Body of pancreas (tissue), 4 donors: Measurements from ENCODE around the gene DMXL1. TPM values are rescaled to one million over a fixed set of nuclear protein-coding genes. Genes with fewer than 3 reads are reported as not detected.

Source experiments
- ATAC-seq: fragments of 150-250 bp; one replicate; pipeline ENCODE4 v1.9.1; 2016
- DNase-seq, 4 donors: peaks; one replicate each; pipeline ENCODE4 v3.0.0-alpha.2; 2019
- H3K27ac ChIP-seq, 4 donors: fragments of 200-600 bp; sonication (generic); 1 replicate in 3 of 4; 2 replicates in 1 of 4; pipeline versions ENCODE4 v1.5.1 to v1.6.1; 2016 to 2019; ENCODE audit warnings: mild to moderate bottlenecking in 1 of 4, mixed read lengths in 1 of 4, moderate library complexity in 1 of 4
- H3K27me3 ChIP-seq, 2 donors: fragments of 200-600 bp; sonication (generic); one replicate each; pipeline ENCODE4 v1.6.0; 2016; ENCODE audit warnings: mild to moderate bottlenecking in 1 of 2
- H3K36me3 ChIP-seq, 2 donors: fragments of 200-600 bp; sonication (generic); replicated peaks in 1 of 2; 2 replicates each; pipeline ENCODE4 v1.5.1; 2016; ENCODE audit warnings: low read depth in 2 of 2; ENCODE audit not compliant: insufficient read depth in 1 of 2
- H3K4me1 ChIP-seq: fragments of 200-600 bp; sonication (generic); one replicate; pipeline ENCODE4 v1.6.0; 2016
- H3K4me3 ChIP-seq, 2 donors: fragments of 200-600 bp; sonication (generic); 1 replicate in 1 of 2; 2 replicates in 1 of 2; pipeline ENCODE4 v1.5.1; 2016 to 2019
- H3K9me3 ChIP-seq, 3 donors: fragments of 200-600 bp; sonication (generic); 1 replicate in 2 of 3; 2 replicates in 1 of 3; pipeline ENCODE4 v1.5.1; 2016
- CTCF ChIP-seq, 7 experiments: fragments of 450-650 bp in 4 of 7; fragments of 200-600 bp in 3 of 7; sonication (generic) in 3 of 7; IDR thresholded peaks; one replicate each; pipeline ENCODE4 v1.5.1; 2016 to 2019; ENCODE audit warnings: antibody characterized with exemption in 7 of 7
- POLR2A ChIP-seq, 3 donors: fragments of 450-650 bp; IDR thresholded peaks; one replicate each; pipeline ENCODE4 v1.6.1; 2016; ENCODE audit warnings: antibody characterized with exemption in 3 of 3, mild to moderate bottlenecking in 2 of 3
- WGBS, 2 donors: methylation state at CpG; one replicate each; pipeline ENCODE4 v1.1.5; 2017; 5-methylcytosine and 5-hydroxymethylcytosine counted together
- intact Hi-C: fragments of 100-400 bp; cut with DNase I; formaldehyde crosslinking; loops from one replicate; pipeline ENCODE4 v1.15.1; 2023
- total RNA-seq, 2 donors: library from RNA; depleted of rRNA; stranded (reverse); fragments of >200 nt; gene quantifications; one replicate each; pipeline ENCODE4 v1.1.0, GENCODE V29; 2016

Gene DMXL1
- total RNA-seq, 2 donors from 2014 or later, result 40.0 to 64.9 TPM

GRCh38 chr5:119279093-119279492 is 208.2 kb downstream of the DMXL1 start:
- TF ChIP-seq CTCF (IDR thresholded peaks at IDR 0.05) (no peak), POLR2A (IDR thresholded peaks at IDR 0.05) (no peak)
- no peak overlapping the region for H3K4me3 ChIP-seq
- DNase-seq (no peak), ATAC-seq (no peak)
- no peaks in the 10 kb centered on the region for H3K27me3 ChIP-seq
- H3K9me3 ChIP-seq, result no peaks in the 10 kb centered on the region
- H3K4me1 ChIP-seq, result peaks cover 32% of the 10 kb centered on the region
- WGBS, 2 donors, result 72 to 79% methylated on average over 1 of the region's 1 CpG
- no peak overlapping the region for H3K27ac ChIP-seq
- H3K36me3 ChIP-seq, result no peaks in the 10 kb centered on the region
- intact Hi-C loops, result no loop called here

GRCh38 chr5:119280380-119280779 is 209.5 kb downstream of the DMXL1 start:
- ATAC-seq (no peak), DNase-seq (no peak)
- TF ChIP-seq CTCF (IDR thresholded peaks at IDR 0.05) (no peak), POLR2A (IDR thresholded peaks at IDR 0.05) (no peak)
- Histone ChIP-seq H3K4me1 (peaks cover 30% of the 10 kb centered on the region), H3K27me3 (no peaks in the 10 kb centered on the region), H3K27ac (no peak overlapping the region), H3K4me3 (no peak overlapping the region), H3K36me3 (no peaks in the 10 kb centered on the region), H3K9me3 (no peaks in the 10 kb centered on the region)
- WGBS, 2 donors, result 51 to 56% methylated on average over 3 of the region's 3 CpGs
- intact Hi-C loops, result no loop called here

- ATAC-seq (no peak), DNase-seq (no peak)
- Histone ChIP-seq H3K27me3 (no peaks in the 10 kb centered on the region), H3K4me3 (no peak overlapping the region), H3K4me1 (peaks cover 37% of the 10 kb centered on the region), H3K36me3 (no peaks in the 10 kb centered on the region), H3K27ac (no peak overlapping the region), H3K9me3 (no peaks in the 10 kb centered on the region)
- intact Hi-C loops, result no loop called here
- TF ChIP-seq POLR2A (IDR thresholded peaks at IDR 0.05) (no peak), CTCF (IDR thresholded peaks at IDR 0.05) (no peak)
- 75 to 78% methylated on average over 2 of the region's 2 CpGs for WGBS, 2 donors
Measured at GRCh38 chr5:119282628-119283027, 211.7 kb downstream of the DMXL1 start.

GRCh38 chr5:119284031-119284430 is 213.1 kb downstream of the DMXL1 start:
- H3K36me3 ChIP-seq, result no peaks in the 10 kb centered on the region
- WGBS, 2 donors, result 41 to 43% methylated on average over 1 of the region's 1 CpG
- H3K4me3 ChIP-seq, result no peak overlapping the region
- H3K4me1 ChIP-seq, result peaks cover 51% of the 10 kb centered on the region
- H3K9me3 ChIP-seq, result no peaks in the 10 kb centered on the region
- H3K27ac ChIP-seq, result no peak overlapping the region
- H3K27me3 ChIP-seq, result no peaks in the 10 kb centered on the region
- intact Hi-C loops, result no loop called here
- no peak for ATAC-seq
- no peak for TF ChIP-seq POLR2A (IDR thresholded peaks at IDR 0.05)
- TF ChIP-seq CTCF (IDR thresholded peaks at IDR 0.05), result no peak
- no peak for DNase-seq

GRCh38 chr5:119285070-119285916 is 214.4 kb downstream of the DMXL1 start:
- WGBS, 2 donors, result 76 to 77% methylated on average over 5 of the region's 5 CpGs
- intact Hi-C loops, result no loop called here
- ATAC-seq (no peak), DNase-seq (no peak)
- Histone ChIP-seq H3K4me3 (no peak overlapping the region), H3K27me3 (no peaks in the 10 kb centered on the region), H3K36me3 (no peaks in the 10 kb centered on the region), H3K27ac (peak overlapping the region in 1 of 4 donors; percentile 1), H3K9me3 (no peaks in the 10 kb centered on the region), H3K4me1 (peaks cover 62% of the 10 kb centered on the region)
- TF ChIP-seq POLR2A (IDR thresholded peaks at IDR 0.05), result no peak
- no peak for TF ChIP-seq CTCF (IDR thresholded peaks at IDR 0.05)
